Testis (tissue), 2 donors: ENCODE measurements around the gene GPHN.
"Not testable (repeated sequence)": the region's sequence is repeated elsewhere in the genome, so short reads cannot be mapped to it uniquely, and the experiment has no call there.

ENCODE experiments used
- POLR2A ChIP-seq: fragments of 450-650 bp; IDR thresholded peaks from one replicate; pipeline ENCODE4 v1.6.1; 2017; ENCODE audit warnings: antibody characterized with exemption, mild to moderate bottlenecking, moderate library complexity
- TF ChIP-seq, protein P1 (sequence below), 3 experiments: fragments of 450-650 bp in 2 of 3; fragments of 200-600 bp in 1 of 3; sonication (generic) in 1 of 3; IDR thresholded peaks; one replicate each; pipeline ENCODE4 v1.5.1; 2016 to 2019; ENCODE audit warnings: antibody characterized with exemption in 3 of 3, mild to moderate bottlenecking in 2 of 3, moderate library complexity in 1 of 3

DNA sequence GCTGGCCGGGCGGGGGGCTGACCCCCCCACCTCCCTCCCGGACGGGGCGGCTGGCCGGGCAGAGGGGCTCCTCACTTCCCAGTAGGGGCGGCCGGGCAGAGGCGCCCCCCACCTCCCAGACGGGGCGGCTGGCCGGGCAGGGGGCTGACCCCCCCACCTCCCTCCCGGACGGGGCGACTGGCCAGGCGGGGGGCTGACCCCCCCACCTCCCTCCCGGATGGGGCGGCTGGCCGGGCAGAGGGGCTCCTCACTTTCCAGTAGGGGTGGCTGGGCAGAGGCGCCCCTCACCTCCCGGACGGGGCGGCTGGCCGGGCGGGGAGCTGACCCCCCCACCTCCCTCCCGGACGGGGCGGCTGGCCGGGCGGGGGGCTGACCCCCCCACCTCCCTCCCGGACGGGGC, 37.2 kb downstream of the GPHN start:
- TF ChIP-seq POLR2A = not testable (repeated sequence)
- TF ChIP-seq, protein P1, sequence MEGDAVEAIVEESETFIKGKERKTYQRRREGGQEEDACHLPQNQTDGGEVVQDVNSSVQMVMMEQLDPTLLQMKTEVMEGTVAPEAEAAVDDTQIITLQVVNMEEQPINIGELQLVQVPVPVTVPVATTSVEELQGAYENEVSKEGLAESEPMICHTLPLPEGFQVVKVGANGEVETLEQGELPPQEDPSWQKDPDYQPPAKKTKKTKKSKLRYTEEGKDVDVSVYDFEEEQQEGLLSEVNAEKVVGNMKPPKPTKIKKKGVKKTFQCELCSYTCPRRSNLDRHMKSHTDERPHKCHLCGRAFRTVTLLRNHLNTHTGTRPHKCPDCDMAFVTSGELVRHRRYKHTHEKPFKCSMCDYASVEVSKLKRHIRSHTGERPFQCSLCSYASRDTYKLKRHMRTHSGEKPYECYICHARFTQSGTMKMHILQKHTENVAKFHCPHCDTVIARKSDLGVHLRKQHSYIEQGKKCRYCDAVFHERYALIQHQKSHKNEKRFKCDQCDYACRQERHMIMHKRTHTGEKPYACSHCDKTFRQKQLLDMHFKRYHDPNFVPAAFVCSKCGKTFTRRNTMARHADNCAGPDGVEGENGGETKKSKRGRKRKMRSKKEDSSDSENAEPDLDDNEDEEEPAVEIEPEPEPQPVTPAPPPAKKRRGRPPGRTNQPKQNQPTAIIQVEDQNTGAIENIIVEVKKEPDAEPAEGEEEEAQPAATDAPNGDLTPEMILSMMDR (IDR thresholded peaks at IDR 0.05) = not testable (repeated sequence)
